Spleen (tissue), 7 donors: ENCODE results near the gene ZNF768.

Source experiments
- POLR2A ChIP-seq, 3 donors: fragments of 450-650 bp; IDR thresholded peaks; one replicate each; pipeline ENCODE4 v1.5.1; 2017; ENCODE audit warnings: antibody characterized with exemption in 3 of 3, mild to moderate bottlenecking in 1 of 3
- TF ChIP-seq, protein P1 (sequence below), 11 experiments: fragments of 200-600 bp in 7 of 11; fragments of 450-650 bp in 4 of 11; sonication (generic) in 4 of 11; IDR thresholded peaks in 8 of 11; conservative IDR thresholded peaks in 3 of 11; 1 replicate in 7 of 11; 2 replicates in 4 of 11; pipeline versions ENCODE4 v1.4.0 to v1.8.0; 2016 to 2021; ENCODE audit warnings: antibody characterized with exemption in 11 of 11, inconsistent platforms in 4 of 11, mild to moderate bottlenecking in 1 of 11
- donor health status: DM: no; HTN: no; CAD: no; lungs with moderate emphysema.
- donor health status: DM: no; HTN: no; CAD: no.
- donor health status: DM: no; HTN: no; CAD: no.

DNA sequence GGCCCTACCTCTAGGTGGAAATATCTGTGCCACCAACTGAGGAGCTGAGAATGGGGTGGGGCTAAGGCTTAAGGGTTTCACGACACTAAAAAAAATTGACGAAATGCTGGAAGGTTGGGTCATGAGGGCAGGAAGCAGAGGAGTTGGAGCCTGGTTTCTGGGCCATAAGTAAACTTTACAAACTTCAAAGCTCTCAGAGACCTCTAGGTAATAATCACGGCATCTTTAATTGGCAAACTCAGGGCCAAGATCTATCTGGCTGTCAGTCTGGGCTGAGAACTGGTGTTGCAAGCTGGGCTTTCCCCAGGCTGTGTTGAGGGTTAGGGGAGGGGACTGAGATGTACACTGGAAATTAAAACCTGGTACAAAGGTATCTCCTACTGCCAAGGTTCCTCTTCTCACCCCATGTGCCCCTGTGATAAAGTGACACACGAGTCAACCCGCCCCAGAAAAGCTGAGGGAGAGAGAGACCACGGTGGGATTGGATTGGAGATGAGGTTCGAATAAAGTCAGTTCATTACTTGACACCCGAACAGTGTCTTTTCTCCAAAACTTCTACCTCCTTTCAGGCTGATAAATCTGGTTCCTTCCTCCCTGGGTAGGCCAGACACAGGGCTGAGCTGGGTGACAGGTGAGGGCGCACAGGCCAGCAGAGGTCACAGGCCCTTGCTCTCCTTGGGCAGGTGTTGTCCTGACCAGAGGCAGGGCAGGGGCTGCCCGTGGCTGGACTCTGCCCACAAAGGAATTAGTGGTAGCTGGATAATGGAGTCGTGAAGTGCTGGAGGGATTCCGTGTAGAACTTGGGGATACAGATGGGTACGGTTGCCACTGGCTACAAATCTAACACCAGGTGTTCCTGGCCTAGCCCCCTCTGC lies 4.0 kb upstream of the ZNF768 start:
- TF ChIP-seq, protein P1, sequence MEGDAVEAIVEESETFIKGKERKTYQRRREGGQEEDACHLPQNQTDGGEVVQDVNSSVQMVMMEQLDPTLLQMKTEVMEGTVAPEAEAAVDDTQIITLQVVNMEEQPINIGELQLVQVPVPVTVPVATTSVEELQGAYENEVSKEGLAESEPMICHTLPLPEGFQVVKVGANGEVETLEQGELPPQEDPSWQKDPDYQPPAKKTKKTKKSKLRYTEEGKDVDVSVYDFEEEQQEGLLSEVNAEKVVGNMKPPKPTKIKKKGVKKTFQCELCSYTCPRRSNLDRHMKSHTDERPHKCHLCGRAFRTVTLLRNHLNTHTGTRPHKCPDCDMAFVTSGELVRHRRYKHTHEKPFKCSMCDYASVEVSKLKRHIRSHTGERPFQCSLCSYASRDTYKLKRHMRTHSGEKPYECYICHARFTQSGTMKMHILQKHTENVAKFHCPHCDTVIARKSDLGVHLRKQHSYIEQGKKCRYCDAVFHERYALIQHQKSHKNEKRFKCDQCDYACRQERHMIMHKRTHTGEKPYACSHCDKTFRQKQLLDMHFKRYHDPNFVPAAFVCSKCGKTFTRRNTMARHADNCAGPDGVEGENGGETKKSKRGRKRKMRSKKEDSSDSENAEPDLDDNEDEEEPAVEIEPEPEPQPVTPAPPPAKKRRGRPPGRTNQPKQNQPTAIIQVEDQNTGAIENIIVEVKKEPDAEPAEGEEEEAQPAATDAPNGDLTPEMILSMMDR (IDR thresholded peaks at IDR 0.05 in 8 of 11, conservative IDR thresholded peaks at IDR 0.05 in 3 of 11) = no peak
- no peak for TF ChIP-seq POLR2A (IDR thresholded peaks at IDR 0.05)
